CD14-positive monocyte (primary cell): ENCODE results near the gene PPIG. TPM values are rescaled to one million over a fixed set of nuclear protein-coding genes. Genes with fewer than 3 reads are reported as not detected.

Experiments used
- DNase-seq, 3 donors: peaks; one replicate each; pipeline ENCODE4 v3.0.0-alpha.2; 2011 to 2022
- H2AFZ ChIP-seq: 2 replicates; pipeline ENCODE4 v1.6.0; 2012; ENCODE audit warnings: mild to moderate bottlenecking, low read depth, low read length, inconsistent platforms; ENCODE audit not compliant: insufficient read depth, poor library complexity, severe bottlenecking
- H3K27ac ChIP-seq, 2 donors: 1 replicate in 1 of 2; 2 replicates in 1 of 2; pipeline ENCODE4 v1.5.1; 2012 to 2013; ENCODE audit warnings: low read length in 2 of 2, control low read depth in 1 of 2, inconsistent platforms in 1 of 2, low read depth in 1 of 2, mild to moderate bottlenecking in 1 of 2
- H3K27me3 ChIP-seq, 2 donors: one replicate each; pipeline versions ENCODE4 v1.6.0 to v1.6.1; 2011 to 2013; ENCODE audit warnings: low read length in 2 of 2; ENCODE audit not compliant: control insufficient read depth in 2 of 2, insufficient read depth in 2 of 2
- H3K36me3 ChIP-seq, 2 donors: replicated peaks in 1 of 2; 1 replicate in 1 of 2; 2 replicates in 1 of 2; pipeline versions ENCODE4 v1.5.1 to v1.6.1; 2012 to 2013; ENCODE audit warnings: low read length in 2 of 2, control low read depth in 1 of 2, inconsistent platforms in 1 of 2, mild to moderate bottlenecking in 1 of 2; ENCODE audit not compliant: insufficient read depth in 2 of 2, control insufficient read depth in 1 of 2
- H3K4me1 ChIP-seq, 2 donors: 1 replicate in 1 of 2; 2 replicates in 1 of 2; pipeline versions ENCODE4 v1.5.1 to v1.6.1; 2012 to 2013; ENCODE audit warnings: low read length in 2 of 2, control low read depth in 1 of 2, inconsistent platforms in 1 of 2, mild to moderate bottlenecking in 1 of 2, moderate library complexity in 1 of 2; ENCODE audit not compliant: insufficient read depth in 2 of 2, control insufficient read depth in 1 of 2
- H3K4me2 ChIP-seq: replicated peaks from 2 replicates; pipeline ENCODE3; 2012; ENCODE audit warnings: low read length, moderate library complexity, mild to moderate bottlenecking; ENCODE audit not compliant: poor library complexity, severe bottlenecking; ENCODE audit errors: extremely low read depth
- H3K4me3 ChIP-seq, 3 experiments: fragments of 200-600 bp in 1 of 3; sonication (generic) in 1 of 3; replicated peaks in 1 of 3; 1 replicate in 2 of 3; 2 replicates in 1 of 3; pipeline ENCODE4 v1.5.1; 2011 to 2013; ENCODE audit warnings: low read length in 3 of 3, mild to moderate bottlenecking in 3 of 3, control low read depth in 2 of 3, low read depth in 2 of 3, inconsistent platforms in 1 of 3, moderate library complexity in 1 of 3
- H3K79me2 ChIP-seq: 2 replicates; pipeline ENCODE4 v1.6.0; 2012; ENCODE audit warnings: mild to moderate bottlenecking, control low read depth, inconsistent platforms, low read length, moderate library complexity; ENCODE audit not compliant: insufficient read depth
- H3K9ac ChIP-seq: 2 replicates; pipeline ENCODE4 v1.6.0; 2017; ENCODE audit warnings: low read length, mild to moderate bottlenecking; ENCODE audit not compliant: insufficient read depth, poor library complexity, severe bottlenecking
- H3K9me3 ChIP-seq, 2 donors: replicated peaks in 1 of 2; 1 replicate in 1 of 2; 2 replicates in 1 of 2; pipeline versions ENCODE4 v1.5.1 to v1.6.1; 2012 to 2013; ENCODE audit warnings: low read length in 2 of 2, control low read depth in 1 of 2; ENCODE audit not compliant: control insufficient read depth in 1 of 2, insufficient read depth in 1 of 2
- H4K20me1 ChIP-seq: 2 replicates; pipeline ENCODE4 v1.6.0; 2012; ENCODE audit warnings: mild to moderate bottlenecking, low read length, control low read depth, moderate library complexity; ENCODE audit not compliant: insufficient read depth
- H3K27ac Mint-ChIP-seq, 7 donors: one replicate each; pipeline ENCODE4 v1.8.0; 2020; ENCODE audit warnings: mild to moderate bottlenecking in 7 of 7, mixed read lengths in 7 of 7, moderate library complexity in 6 of 7, inconsistent platforms in 2 of 7
- H3K27me3 Mint-ChIP-seq, 3 donors: one replicate each; pipeline ENCODE4 v1.8.0; 2021 to 2022; ENCODE audit warnings: low read depth in 3 of 3, mild to moderate bottlenecking in 3 of 3, mixed read lengths in 3 of 3, moderate library complexity in 3 of 3, inconsistent platforms in 1 of 3
- H3K36me3 Mint-ChIP-seq, 2 donors: one replicate each; pipeline ENCODE4 v1.8.0; 2020; ENCODE audit warnings: mixed read lengths in 2 of 2, inconsistent platforms in 1 of 2, mild to moderate bottlenecking in 1 of 2
- H3K4me1 Mint-ChIP-seq: one replicate; pipeline ENCODE4 v1.8.0; 2020; ENCODE audit warnings: mild to moderate bottlenecking, mixed read lengths
- H3K4me3 Mint-ChIP-seq, 2 donors: one replicate each; pipeline ENCODE4 v1.8.0; 2020; ENCODE audit warnings: mild to moderate bottlenecking in 2 of 2, mixed read lengths in 2 of 2, moderate library complexity in 1 of 2
- H3K9me3 Mint-ChIP-seq, 7 donors: one replicate each; pipeline ENCODE4 v1.8.0; 2020 to 2022; ENCODE audit warnings: mixed read lengths in 7 of 7, mild to moderate bottlenecking in 6 of 7, moderate library complexity in 6 of 7, inconsistent platforms in 2 of 7
- WGBS: methylation state at CpG from one replicate; pipeline ENCODE4 v1.1.5; 2013; ENCODE audit warnings: missing lambda C conversion rate; ENCODE audit not compliant: insufficient coverage; 5-methylcytosine and 5-hydroxymethylcytosine counted together
- intact Hi-C, 2 donors: fragments of 100-400 bp; cut with micrococcal nuclease; formaldehyde crosslinking; loops; one replicate each; pipeline versions ENCODE4 v1.15.0 to v1.15.1; 2023
- polyA plus RNA-seq, 3 donors: library from polyadenylated mRNA; depleted of rRNA in 1 of 3; unstranded in 2 of 3; stranded (reverse) in 1 of 3; fragments of 300-500 nt in 2 of 3; fragments of >200 nt in 1 of 3; fragmentation: Illumina TruSeq in 2 of 3; gene quantifications; 1 replicate in 2 of 3; 2 replicates in 1 of 3; pipeline ENCODE4 v1.2.3, GENCODE V29; 2012 to 2021
- TF ChIP-seq, protein P1 (sequence below): fragments of 200-600 bp; IDR thresholded peaks from one replicate; pipeline ENCODE4 v1.8.0; 2022; ENCODE audit warnings: antibody characterized with exemption, mild to moderate bottlenecking

Gene PPIG
- polyA plus RNA-seq, 3 donors: 21.0 to 34.4 (median 21.3) TPM

DNA sequence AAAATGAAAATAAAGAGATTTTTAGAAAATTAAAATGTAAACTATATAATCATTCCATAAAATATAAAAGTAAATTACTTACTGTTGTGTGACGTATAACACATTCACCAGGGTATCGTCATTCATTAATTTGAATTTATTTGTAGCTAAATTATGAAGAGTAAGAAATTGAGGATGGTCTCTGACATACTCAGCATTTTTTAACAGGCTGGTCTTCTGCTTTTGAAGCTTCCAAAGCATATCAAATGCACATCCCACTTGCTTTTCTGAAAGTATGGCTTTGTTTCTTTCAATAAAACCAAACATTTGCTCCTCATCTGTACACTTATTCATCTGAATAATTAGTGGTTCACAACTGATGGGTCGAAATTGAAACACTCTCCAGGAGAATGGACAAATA lies 12.6 kb upstream of the PPIG start:
- H3K9ac ChIP-seq: no peak overlapping the region
- H4K20me1 ChIP-seq: no peaks in the 10 kb centered on the region
- peaks cover 10% of the 10 kb centered on the region for H3K4me1 Mint-ChIP-seq
- TF ChIP-seq, protein P1, sequence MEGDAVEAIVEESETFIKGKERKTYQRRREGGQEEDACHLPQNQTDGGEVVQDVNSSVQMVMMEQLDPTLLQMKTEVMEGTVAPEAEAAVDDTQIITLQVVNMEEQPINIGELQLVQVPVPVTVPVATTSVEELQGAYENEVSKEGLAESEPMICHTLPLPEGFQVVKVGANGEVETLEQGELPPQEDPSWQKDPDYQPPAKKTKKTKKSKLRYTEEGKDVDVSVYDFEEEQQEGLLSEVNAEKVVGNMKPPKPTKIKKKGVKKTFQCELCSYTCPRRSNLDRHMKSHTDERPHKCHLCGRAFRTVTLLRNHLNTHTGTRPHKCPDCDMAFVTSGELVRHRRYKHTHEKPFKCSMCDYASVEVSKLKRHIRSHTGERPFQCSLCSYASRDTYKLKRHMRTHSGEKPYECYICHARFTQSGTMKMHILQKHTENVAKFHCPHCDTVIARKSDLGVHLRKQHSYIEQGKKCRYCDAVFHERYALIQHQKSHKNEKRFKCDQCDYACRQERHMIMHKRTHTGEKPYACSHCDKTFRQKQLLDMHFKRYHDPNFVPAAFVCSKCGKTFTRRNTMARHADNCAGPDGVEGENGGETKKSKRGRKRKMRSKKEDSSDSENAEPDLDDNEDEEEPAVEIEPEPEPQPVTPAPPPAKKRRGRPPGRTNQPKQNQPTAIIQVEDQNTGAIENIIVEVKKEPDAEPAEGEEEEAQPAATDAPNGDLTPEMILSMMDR: no peak
- peaks cover 15 to 28% of the 10 kb centered on the region in 2 donors for H3K36me3 Mint-ChIP-seq
- H3K27ac ChIP-seq: no peak overlapping the region
- WGBS: no CpG with 5 or more reads among the region's 3 CpGs
- peaks cover 0 to 4% (median 3%) of the 10 kb centered on the region in 3 donors for H3K27me3 Mint-ChIP-seq
- H2AFZ ChIP-seq: no peak overlapping the region
- no peak overlapping the region for H3K4me3 Mint-ChIP-seq
- H3K9me3 ChIP-seq: no peaks in the 10 kb centered on the region
- peaks cover 0 to 5% (median 0%) of the 10 kb centered on the region in 7 donors for H3K9me3 Mint-ChIP-seq
- no peaks in the 10 kb centered on the region for H3K27me3 ChIP-seq
- H3K4me2 ChIP-seq: no peak overlapping the region
- peaks cover 5 to 10% of the 10 kb centered on the region in 2 donors for H3K4me1 ChIP-seq
- H3K27ac Mint-ChIP-seq: no peak overlapping the region
- H3K36me3 ChIP-seq: peaks cover under 1 to 19% of the 10 kb centered on the region in 2 donors
- H3K4me3 ChIP-seq: no peak overlapping the region
- DNase-seq: no peak
- peaks cover 46% of the 10 kb centered on the region for H3K79me2 ChIP-seq
- intact Hi-C loops: loop anchor here in 1 of 2 donors (10.0 kb wide), 1 partner anchor 253 kb away; the partner anchor contains the start of genes METTL5 and UBR3

- no peak overlapping the region for H3K4me3 Mint-ChIP-seq
- peaks cover 0 to 4% (median 3%) of the 10 kb centered on the region in 3 donors for H3K27me3 Mint-ChIP-seq
- H3K9me3 ChIP-seq: no peaks in the 10 kb centered on the region
- DNase-seq: no peak
- H3K4me1 Mint-ChIP-seq: peaks cover 10% of the 10 kb centered on the region
- intact Hi-C loops: loop anchor here in 1 of 2 donors (10.0 kb wide), 1 partner anchor 253 kb away; the partner anchor contains the start of genes METTL5 and UBR3
- H3K4me2 ChIP-seq: no peak overlapping the region
- no peak overlapping the region for H3K9ac ChIP-seq
- H3K36me3 ChIP-seq: peaks cover 0 to 13% of the 10 kb centered on the region in 2 donors
- H3K36me3 Mint-ChIP-seq: peaks cover 15 to 28% of the 10 kb centered on the region in 2 donors
- no CpG with 5 or more reads among the region's 1 CpG for WGBS
- TF ChIP-seq, protein P1: no peak
- peaks cover 5 to 10% of the 10 kb centered on the region in 2 donors for H3K4me1 ChIP-seq
- no peak overlapping the region for H3K4me3 ChIP-seq
- H4K20me1 ChIP-seq: no peaks in the 10 kb centered on the region
- no peak overlapping the region for H3K27ac Mint-ChIP-seq
- H3K27ac ChIP-seq: no peak overlapping the region
- H3K27me3 ChIP-seq: no peaks in the 10 kb centered on the region
- no peak overlapping the region for H2AFZ ChIP-seq
- peaks cover 0 to 5% (median 0%) of the 10 kb centered on the region in 7 donors for H3K9me3 Mint-ChIP-seq
- peaks cover 46% of the 10 kb centered on the region for H3K79me2 ChIP-seq
These were observed 12.0 kb upstream of the PPIG start for GRCh38 chr2:169572189-169572588.
